A549 treated with ZK216348 at 1 μM for 4 hours (cell line): ENCODE data around the gene LRRC4C. TPM values are rescaled to one million over a fixed set of nuclear protein-coding genes. Genes with fewer than 3 reads are reported as not detected.

Experiments
- total RNA-seq: library from RNA; stranded (reverse); fragments of 200-300 nt; extraction: Qiagen RNA extraction; gene quantifications from 5 replicates; pipeline ENCODE4 v1.2.3, GENCODE V29; 2022; ENCODE audit warnings: low read depth

Gene LRRC4C
- not detected in 5 replicates for total RNA-seq

DNA sequence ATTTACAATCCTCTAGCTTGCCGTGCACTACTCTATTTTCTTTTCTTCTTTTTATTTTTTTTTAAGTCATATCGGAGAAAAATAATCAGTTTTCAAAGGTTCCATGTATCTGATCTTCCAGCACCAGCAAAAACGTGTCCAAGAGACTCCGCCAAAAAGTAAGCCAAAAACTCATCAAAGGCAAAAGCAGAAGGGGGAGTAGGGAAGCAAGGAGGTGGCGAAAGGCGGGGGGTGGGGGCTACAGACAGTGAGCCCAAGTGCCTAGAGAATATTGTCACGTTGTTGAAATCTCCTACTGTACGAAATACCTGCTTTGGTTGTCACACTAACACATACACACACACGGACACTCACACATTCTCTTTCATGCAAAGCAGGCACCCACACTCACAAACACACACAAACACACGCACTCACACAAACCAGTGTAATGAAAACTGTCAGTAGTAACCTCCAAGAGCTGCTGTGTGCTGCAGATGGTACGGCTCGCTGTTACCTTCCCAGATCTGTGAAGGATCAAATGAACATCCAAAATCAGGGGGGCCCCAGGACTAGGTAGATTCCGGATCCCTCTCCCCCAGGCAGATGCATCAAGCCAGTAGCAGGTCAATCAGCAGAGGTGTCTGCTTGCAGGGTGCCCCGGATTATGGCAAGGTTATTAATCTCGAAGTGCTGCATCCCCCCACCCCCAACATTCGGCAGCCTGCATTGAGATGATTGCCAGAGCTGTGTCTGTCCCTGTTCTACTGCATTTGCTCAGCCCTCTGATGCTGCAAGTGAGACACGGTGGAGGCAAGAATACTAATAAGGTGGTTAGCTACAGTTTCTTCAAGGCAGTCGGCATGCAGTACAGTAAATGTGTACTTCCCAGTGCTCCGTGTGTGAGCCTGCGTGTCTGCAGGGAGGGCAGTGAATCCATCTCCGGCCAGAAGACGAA, at the start of gene LRRC4C:
TSS of gene LRRC4C (minus strand) at position 188 of the 937 bp plus-strand sequence.

